BJ (cell line): Measurements from ENCODE around the gene NAV2. TPM values are rescaled to one million over a fixed set of nuclear protein-coding genes. Genes with fewer than 3 reads are reported as not detected.

ENCODE experiments used
- CTCF ChIA-PET: fragments of 350-600 bp; formaldehyde crosslinking; extraction: SDS; loops from one replicate; lab custom pipeline; 2021; ENCODE audit warnings: antibody characterized with exemption, inconsistent platforms; lab: Yijun Ruan, JAX
- POLR2A ChIA-PET: fragments of 300-600 bp; sonication (Branson Sonifier 250); formaldehyde crosslinking; extraction: SDS; loops from one replicate; lab custom pipeline; 2021; ENCODE audit warnings: antibody characterized with exemption; lab: Charles Lee
- DNase-seq: peaks from one replicate; pipeline ENCODE4 v3.0.0-alpha.2; 2011; ENCODE audit warnings: low read depth
- H3K27me3 ChIP-seq: 2 replicates; pipeline ENCODE4 v1.6.0; 2011; ENCODE audit warnings: low read length; ENCODE audit not compliant: control insufficient read depth, insufficient read depth
- H3K36me3 ChIP-seq: 2 replicates; pipeline ENCODE4 v1.5.1; 2011; ENCODE audit warnings: low read length; ENCODE audit not compliant: control insufficient read depth, insufficient read depth
- H3K4me3 ChIP-seq: 2 replicates; pipeline ENCODE4 v1.5.1; 2011; ENCODE audit warnings: low read depth, mild to moderate bottlenecking, control low read depth, low read length
- CTCF ChIP-seq: IDR thresholded peaks from 2 replicates; pipeline ENCODE4 v1.5.1; 2011; ENCODE audit warnings: low read depth, mild to moderate bottlenecking, control low read depth, inconsistent platforms, low read length, moderate library complexity; ENCODE audit not compliant: insufficient read depth
- polyA plus RNA-seq: library from polyadenylated mRNA; depleted of rRNA; stranded (reverse); fragments of >200 nt; gene quantifications from 2 replicates; pipeline ENCODE4 v1.2.3, GENCODE V29; 2011

Gene NAV2
- polyA plus RNA-seq, 1 experiment: 6.1 TPM

DNA sequence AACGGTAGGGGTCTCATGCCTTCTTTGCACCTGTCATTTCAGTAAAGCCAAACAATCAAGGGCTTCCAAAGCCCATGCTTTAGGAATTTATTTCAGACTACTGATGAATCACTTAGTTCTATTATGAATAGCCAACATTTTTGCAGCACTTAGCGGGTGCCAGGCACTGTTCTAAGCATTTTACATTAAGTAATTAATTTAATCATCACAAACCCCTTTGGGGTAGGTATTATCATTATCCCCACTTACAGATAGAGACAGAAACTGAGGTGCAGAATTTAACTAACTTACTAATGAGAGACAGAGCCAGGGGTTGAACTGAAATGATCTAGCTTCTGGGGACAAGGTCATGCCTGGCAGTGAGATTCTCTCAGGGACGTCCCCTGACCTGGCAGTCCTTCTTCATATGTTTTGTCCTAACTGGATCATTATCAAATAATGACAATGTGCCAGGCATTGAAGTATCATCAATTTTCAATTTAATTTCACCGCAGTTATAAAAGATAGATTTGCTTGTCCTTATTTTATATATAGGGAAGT is 31.7 kb upstream of the NAV2 start:
- DNase-seq: no peak
- no peak overlapping the region for H3K4me3 ChIP-seq
- ChIA-PET POLR2A (no interaction called here), CTCF (no interaction called here)
- no peaks in the 10 kb centered on the region for H3K27me3 ChIP-seq
- no peak for TF ChIP-seq CTCF
- no peaks in the 10 kb centered on the region for H3K36me3 ChIP-seq

DNA sequence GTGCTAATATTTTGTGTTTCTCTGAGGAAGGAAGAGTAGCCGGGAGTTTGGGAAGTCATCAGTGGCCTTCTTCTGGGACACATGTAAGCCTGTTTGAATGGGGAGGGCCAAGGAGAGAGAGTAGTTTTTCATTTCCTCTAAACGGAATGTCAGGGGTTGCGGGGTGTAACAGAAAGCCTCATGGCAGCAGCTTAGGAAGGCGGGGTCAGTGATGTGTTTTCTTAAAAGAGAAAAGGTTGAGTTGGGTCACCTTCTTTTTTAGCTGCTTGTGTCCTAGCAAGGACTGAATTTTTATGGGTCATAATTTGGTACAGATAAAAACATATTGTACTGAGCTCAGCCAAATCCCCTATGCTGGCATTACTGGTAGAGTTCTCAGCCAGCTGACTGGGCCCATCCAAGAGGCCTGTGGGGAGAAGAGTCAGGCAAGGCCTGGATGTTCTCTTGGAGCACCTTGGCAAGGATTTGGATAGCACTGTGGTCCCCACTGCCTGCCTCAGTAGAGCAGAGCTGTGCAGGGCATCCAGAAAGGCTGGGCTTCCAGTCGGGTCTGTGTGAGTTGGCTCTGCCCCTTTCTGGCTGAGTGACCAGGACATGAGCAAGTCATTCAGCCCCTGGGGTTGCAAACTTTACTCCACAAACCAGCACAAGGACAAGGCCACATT is 29.4 kb upstream of the NAV2 start:
- no peak for TF ChIP-seq CTCF
- Histone ChIP-seq H3K36me3 (no peaks in the 10 kb centered on the region), H3K27me3 (no peaks in the 10 kb centered on the region), H3K4me3 (no peak overlapping the region)
- POLR2A ChIA-PET: no interaction called here
- CTCF ChIA-PET: interaction anchor here (0.6 to 1.2 kb wide), 2 partner anchors 46 to 428 kb away, joined by 3 read pairs; no protein-coding TSS in a partner anchor
- no peak for DNase-seq

- Histone ChIP-seq H3K4me3 (no peak overlapping the region), H3K27me3 (no peaks in the 10 kb centered on the region), H3K36me3 (no peaks in the 10 kb centered on the region)
- ChIA-PET CTCF (interaction anchor here (0.6 to 2.1 kb wide), 3 partner anchors 12 to 427 kb away, joined by 3 to 6 read pairs (median 3); no protein-coding TSS in a partner anchor), POLR2A (no interaction called here)
- no peak for TF ChIP-seq CTCF
- no peak for DNase-seq
These were observed 28.7 kb upstream of the NAV2 start for GRCh38 chr11:19683862-19684491.

- no peak overlapping the region for H3K4me3 ChIP-seq
- ChIA-PET POLR2A (no interaction called here), CTCF (no interaction called here)
- no peaks in the 10 kb centered on the region for H3K27me3 ChIP-seq
- no peaks in the 10 kb centered on the region for H3K36me3 ChIP-seq
- no peak for TF ChIP-seq CTCF
- no peak for DNase-seq
These were observed 26.4 kb upstream of the NAV2 start for GRCh38 chr11:19686234-19686633.

DNA sequence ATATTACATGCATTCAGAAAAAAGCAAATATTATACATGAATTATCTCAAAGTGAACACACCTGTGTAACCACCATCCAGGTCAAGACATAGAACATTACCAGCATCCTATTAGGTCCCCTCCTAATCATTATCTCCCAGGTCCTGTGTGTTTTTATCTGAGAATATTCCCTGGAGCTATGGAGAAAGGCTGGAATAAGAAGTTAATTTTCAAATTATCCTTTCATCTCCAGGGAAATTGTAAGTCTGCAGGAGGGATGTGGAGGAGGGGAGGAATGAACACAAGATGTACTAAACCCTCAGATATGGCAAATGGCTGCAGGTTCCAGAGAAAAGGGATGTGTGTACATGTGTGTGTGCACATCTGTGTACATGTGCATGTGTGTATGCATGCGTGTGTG is 25.2 kb upstream of the NAV2 start:
- TF ChIP-seq CTCF: no peak
- H3K4me3 ChIP-seq: no peak overlapping the region
- H3K36me3 ChIP-seq: no peaks in the 10 kb centered on the region
- CTCF ChIA-PET: no interaction called here
- H3K27me3 ChIP-seq: no peaks in the 10 kb centered on the region
- no peak for DNase-seq
- POLR2A ChIA-PET: no interaction called here
